ENCODE results near the gene SPSB1.

Gene SPSB1

DNA sequence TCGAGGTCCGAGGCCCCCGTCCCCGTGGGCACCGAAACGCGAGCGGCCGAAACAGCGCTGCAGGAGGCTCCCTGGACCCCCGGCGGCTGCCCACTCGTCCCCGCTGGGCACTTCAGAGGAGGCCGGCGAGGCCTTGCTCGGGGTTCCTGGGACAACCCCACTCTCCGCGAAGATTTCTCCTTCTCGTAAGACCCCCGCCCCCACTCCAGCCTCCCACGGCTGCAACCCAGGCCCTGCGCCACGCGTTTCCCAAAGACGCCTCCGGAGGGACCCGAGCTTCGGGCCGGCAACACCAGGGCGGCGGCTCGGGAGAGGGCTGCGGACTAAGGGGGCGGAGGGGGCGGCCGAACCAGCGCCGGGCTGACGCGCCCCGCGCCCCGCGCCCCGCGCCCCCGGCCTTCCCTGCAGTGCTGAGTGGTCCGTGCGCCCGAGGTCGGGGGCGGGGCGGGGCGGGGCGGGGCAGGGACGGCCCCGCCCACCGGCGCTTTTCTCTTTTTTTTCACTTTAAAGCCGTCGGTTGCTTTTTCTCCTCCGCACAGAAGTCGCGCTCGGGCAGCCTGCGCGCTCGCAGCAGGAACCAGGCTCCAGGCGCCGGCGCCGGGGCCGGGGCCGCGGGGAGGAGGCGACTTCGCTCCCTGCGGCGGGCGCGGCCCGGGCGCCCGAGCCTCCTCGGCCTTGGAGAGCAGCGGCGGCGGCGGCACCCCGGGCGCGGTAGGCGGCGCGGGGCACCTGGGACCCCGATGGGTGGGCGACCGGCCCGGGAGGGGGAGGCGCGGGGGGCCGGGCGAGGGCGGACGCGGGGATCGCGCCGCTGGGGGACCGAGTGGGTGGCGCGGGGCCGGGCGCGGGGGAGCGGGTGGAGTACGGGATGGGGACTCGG is at the start of gene SPSB1:
Gene SPSB1, plus strand, starts transcription at position 534 of the 880 bp plus-strand sequence. CDS start 62,998 bp downstream, outside the sequence.
- no peak for TF ChIP-seq TEAD4 (IDR thresholded peaks at IDR 0.05)
- TF ChIP-seq FOXM1 (IDR thresholded peaks at IDR 0.05; ENCODE audit: borderline replicate concordance, low read depth), result no peak
- peak; percentile 59; the same call in 1 of the 2 replicates for TF ChIP-seq TAF1 (IDR thresholded peaks at IDR 0.05; ENCODE audit: low read depth)
- no peak for TF ChIP-seq EP300 (IDR thresholded peaks at IDR 0.05; ENCODE audit: borderline replicate concordance)
- TF ChIP-seq RAD21 (IDR thresholded peaks at IDR 0.05; ENCODE audit: low read depth), result no peak
- peak; percentile 75; the same call in 1 of the 2 replicates for TF ChIP-seq ZBTB7A (IDR thresholded peaks at IDR 0.05; ENCODE audit: low read depth)
- TF ChIP-seq USF1 (IDR thresholded peaks at IDR 0.05), result no peak
- no peak for TF ChIP-seq NFIC (IDR thresholded peaks at IDR 0.05)
- no peak; the same call in 1 of the 2 replicates for TF ChIP-seq TCF12 (IDR thresholded peaks at IDR 0.05; ENCODE audit: low read depth)
- no peak for TF ChIP-seq CEBPB (IDR thresholded peaks at IDR 0.05)
- TF ChIP-seq REST (IDR thresholded peaks at IDR 0.05; ENCODE audit: low read depth), result no peak

DNA sequence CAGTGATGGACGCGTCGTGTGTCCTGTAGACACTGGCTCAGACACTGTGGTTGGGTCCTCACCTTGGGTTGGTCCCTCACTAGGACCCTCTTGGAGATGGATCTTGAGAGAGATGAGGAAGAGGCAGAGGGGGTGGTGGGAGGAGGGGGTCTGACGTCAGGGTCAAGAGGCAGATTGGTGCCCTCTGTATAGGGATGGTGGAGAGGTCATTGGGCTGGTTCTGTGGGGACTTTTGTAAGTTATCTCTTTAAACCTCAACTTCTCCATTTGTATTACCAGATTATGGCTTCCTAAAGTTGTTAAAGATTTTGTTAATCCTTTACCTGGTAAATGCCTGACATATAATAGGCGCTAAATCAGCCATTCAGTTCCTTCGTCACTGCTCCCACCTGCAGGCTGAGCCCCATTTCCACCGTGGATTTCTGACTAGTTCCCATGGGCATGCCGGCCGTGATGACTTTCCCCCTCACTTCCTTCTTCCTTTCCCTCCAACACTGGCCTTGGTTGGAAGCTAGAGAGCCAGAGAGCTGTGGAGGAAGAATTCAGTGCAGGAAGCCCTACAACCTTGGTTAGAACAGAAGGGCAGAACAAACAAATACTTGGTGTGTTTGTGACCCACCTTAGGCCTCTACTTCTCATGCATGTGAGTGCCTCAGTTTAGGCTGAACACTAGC is 49.5 kb upstream of the SPSB1 start:
- no peak for TF ChIP-seq CREB1 (IDR thresholded peaks at IDR 0.05; ENCODE audit: low read depth)
- no peak for TF ChIP-seq EP300 (IDR thresholded peaks at IDR 0.05; ENCODE audit: borderline replicate concordance)
- TF ChIP-seq USF1 (IDR thresholded peaks at IDR 0.05), result no peak
- no peak for TF ChIP-seq FOXM1 (IDR thresholded peaks at IDR 0.05; ENCODE audit: borderline replicate concordance, low read depth)
- TF ChIP-seq REST (IDR thresholded peaks at IDR 0.05; ENCODE audit: low read depth), result no peak
- TF ChIP-seq, protein P1, sequence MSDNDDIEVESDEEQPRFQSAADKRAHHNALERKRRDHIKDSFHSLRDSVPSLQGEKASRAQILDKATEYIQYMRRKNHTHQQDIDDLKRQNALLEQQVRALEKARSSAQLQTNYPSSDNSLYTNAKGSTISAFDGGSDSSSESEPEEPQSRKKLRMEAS (IDR thresholded peaks at IDR 0.05), result no peak
- no peak for TF ChIP-seq TAF1 (IDR thresholded peaks at IDR 0.05; ENCODE audit: low read depth)
- no peak for TF ChIP-seq EGR1 (IDR thresholded peaks at IDR 0.05)
- TF ChIP-seq CEBPB (IDR thresholded peaks at IDR 0.05), result no peak
- no peak for TF ChIP-seq TEAD4 (IDR thresholded peaks at IDR 0.05)
- no peak for TF ChIP-seq NFIC (IDR thresholded peaks at IDR 0.05)
- no peak for TF ChIP-seq TCF12 (IDR thresholded peaks at IDR 0.05; ENCODE audit: low read depth)
- TF ChIP-seq RAD21 (IDR thresholded peaks at IDR 0.05; ENCODE audit: low read depth), result no peak

DNA sequence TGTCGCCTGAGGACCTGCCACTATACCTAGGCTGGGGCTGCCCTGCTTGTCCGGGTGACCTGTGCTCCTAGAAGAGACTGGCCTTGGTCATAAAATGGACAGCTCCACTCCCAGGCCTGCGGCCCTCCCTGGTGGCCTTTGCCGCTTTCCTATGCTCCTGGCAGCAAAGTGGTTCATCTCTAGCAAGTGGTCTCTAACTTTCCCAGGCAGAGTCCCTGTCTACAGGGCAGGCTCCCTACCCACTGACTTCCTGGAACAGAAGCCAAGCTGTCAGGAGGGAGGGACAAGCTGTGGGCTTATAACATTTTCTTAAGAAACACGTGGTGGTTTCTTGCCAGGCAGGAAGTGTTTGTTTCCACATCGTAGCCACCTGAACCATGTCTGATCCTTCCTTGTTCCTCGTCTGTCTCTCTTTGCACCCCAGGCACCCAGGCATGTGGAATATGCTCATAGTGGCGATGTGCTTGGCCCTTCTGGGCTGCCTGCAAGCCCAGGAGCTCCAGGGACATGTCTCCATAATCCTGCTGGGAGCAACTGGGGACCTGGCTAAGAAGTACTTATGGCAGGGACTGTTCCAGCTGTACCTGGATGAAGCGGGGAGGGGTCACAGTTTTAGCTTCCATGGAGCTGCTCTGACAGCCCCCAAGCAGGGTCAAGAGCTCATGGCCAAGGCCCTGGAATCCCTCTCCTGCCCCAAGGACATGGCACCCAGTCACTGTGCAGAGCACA is 48.0 kb upstream of the SPSB1 start:
- TF ChIP-seq, protein P1 (IDR thresholded peaks at IDR 0.05), result no peak
- TF ChIP-seq ZBTB7A (IDR thresholded peaks at IDR 0.05; ENCODE audit: low read depth) (no peak), USF1 (IDR thresholded peaks at IDR 0.05) (no peak), EGR1 (IDR thresholded peaks at IDR 0.05) (no peak), TAF1 (IDR thresholded peaks at IDR 0.05; ENCODE audit: low read depth) (no peak), TEAD4 (IDR thresholded peaks at IDR 0.05) (no peak), TCF12 (IDR thresholded peaks at IDR 0.05; ENCODE audit: low read depth) (no peak), EP300 (IDR thresholded peaks at IDR 0.05; ENCODE audit: borderline replicate concordance) (no peak), FOXM1 (IDR thresholded peaks at IDR 0.05; ENCODE audit: borderline replicate concordance, low read depth) (no peak), YY1 (IDR thresholded peaks at IDR 0.05; ENCODE audit: low read depth) (no peak)

- no peak for TF ChIP-seq ZBTB7A (IDR thresholded peaks at IDR 0.05; ENCODE audit: low read depth)
- TF ChIP-seq NFIC (IDR thresholded peaks at IDR 0.05), result no peak
- TF ChIP-seq, protein P1 (IDR thresholded peaks at IDR 0.05), result no peak
- no peak for TF ChIP-seq FOXM1 (IDR thresholded peaks at IDR 0.05; ENCODE audit: borderline replicate concordance, low read depth)
- TF ChIP-seq TCF12 (IDR thresholded peaks at IDR 0.05; ENCODE audit: low read depth), result no peak
- TF ChIP-seq EP300 (IDR thresholded peaks at IDR 0.05; ENCODE audit: borderline replicate concordance), result no peak
These were observed 47.5 kb upstream of the SPSB1 start for GRCh38 chr1:9245230-9245619.
